Sigmoid colon (tissue), 4 donors: ENCODE measurements around the gene NFATC2IP.

Experiments used
- EP300 ChIP-seq, 4 donors: sonication (generic); formaldehyde crosslinking; IDR thresholded peaks; one replicate each; pipeline ENCODE4 v1.6.1; 2017; ENCODE audit warnings: antibody characterized with exemption in 4 of 4
- POLR2A ChIP-seq, 2 donors: fragments of 450-650 bp; IDR thresholded peaks; one replicate each; pipeline ENCODE4 v1.6.1; 2016; ENCODE audit warnings: antibody characterized with exemption in 2 of 2, mild to moderate bottlenecking in 2 of 2, moderate library complexity in 2 of 2
- TF ChIP-seq, protein P1 (sequence below), 4 experiments: fragments of 450-650 bp in 3 of 4; fragments of 200-600 bp in 1 of 4; IDR thresholded peaks; one replicate each; pipeline ENCODE4 v1.5.1; 2016 to 2019; ENCODE audit warnings: antibody characterized with exemption in 4 of 4, mild to moderate bottlenecking in 3 of 4, moderate library complexity in 2 of 4

GRCh38 chr16:28901862-28902261 is 48.9 kb upstream of the NFATC2IP start:
- TF ChIP-seq POLR2A (IDR thresholded peaks at IDR 0.05), result no peak
- TF ChIP-seq, protein P1, sequence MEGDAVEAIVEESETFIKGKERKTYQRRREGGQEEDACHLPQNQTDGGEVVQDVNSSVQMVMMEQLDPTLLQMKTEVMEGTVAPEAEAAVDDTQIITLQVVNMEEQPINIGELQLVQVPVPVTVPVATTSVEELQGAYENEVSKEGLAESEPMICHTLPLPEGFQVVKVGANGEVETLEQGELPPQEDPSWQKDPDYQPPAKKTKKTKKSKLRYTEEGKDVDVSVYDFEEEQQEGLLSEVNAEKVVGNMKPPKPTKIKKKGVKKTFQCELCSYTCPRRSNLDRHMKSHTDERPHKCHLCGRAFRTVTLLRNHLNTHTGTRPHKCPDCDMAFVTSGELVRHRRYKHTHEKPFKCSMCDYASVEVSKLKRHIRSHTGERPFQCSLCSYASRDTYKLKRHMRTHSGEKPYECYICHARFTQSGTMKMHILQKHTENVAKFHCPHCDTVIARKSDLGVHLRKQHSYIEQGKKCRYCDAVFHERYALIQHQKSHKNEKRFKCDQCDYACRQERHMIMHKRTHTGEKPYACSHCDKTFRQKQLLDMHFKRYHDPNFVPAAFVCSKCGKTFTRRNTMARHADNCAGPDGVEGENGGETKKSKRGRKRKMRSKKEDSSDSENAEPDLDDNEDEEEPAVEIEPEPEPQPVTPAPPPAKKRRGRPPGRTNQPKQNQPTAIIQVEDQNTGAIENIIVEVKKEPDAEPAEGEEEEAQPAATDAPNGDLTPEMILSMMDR (IDR thresholded peaks at IDR 0.05), result no peak
- TF ChIP-seq EP300 (IDR thresholded peaks at IDR 0.05), result no peak
